IMR-90 (cell line): ENCODE results near the gene PDE4A. TPM values are rescaled to one million over a fixed set of nuclear protein-coding genes. Genes with fewer than 3 reads are reported as not detected.

Source experiments
- ATAC-seq: fragments of 200-7000 bp; cut with Tn5 transposase; 2 replicates; pipeline ENCODE4 v1.9.1; 2020; ENCODE audit warnings: low read depth, mild to moderate bottlenecking, moderate library complexity
- BruUV-seq: library from RNA; stranded (reverse); fragments of 400-500 nt; replicated peaks from 2 replicates; lab custom pipeline; 2021; lab: Mats Ljungman, UMichigan
- CTCF ChIA-PET: fragments of 300-600 bp; formaldehyde crosslinking; extraction: SDS; loops from one replicate; lab custom pipeline; 2021; ENCODE audit warnings: antibody characterized with exemption; lab: Yijun Ruan, JAX
- POLR2A ChIA-PET: fragments of 300-600 bp; sonication (Branson Sonifier 250); formaldehyde crosslinking; loops from one replicate; lab custom pipeline; 2022; ENCODE audit warnings: antibody characterized with exemption; ENCODE audit not compliant: unreplicated experiment; lab: Charles Lee
- DNase-seq: peaks from one replicate; pipeline ENCODE4 v3.0.0; 2013
- H2AFZ ChIP-seq: replicated peaks from 2 replicates; pipeline ENCODE3; 2013; ENCODE audit warnings: low read length, mild to moderate bottlenecking; ENCODE audit not compliant: poor library complexity
- H2AK5ac ChIP-seq: 2 replicates; pipeline ENCODE4 v1.6.1; 2013; ENCODE audit warnings: low read depth, low read length, inconsistent platforms
- H2AK9ac ChIP-seq: replicated peaks from 2 replicates; pipeline ENCODE3; 2013; ENCODE audit warnings: mild to moderate bottlenecking, low read depth, low read length, moderate library complexity; ENCODE audit not compliant: poor library complexity
- H2BK120ac ChIP-seq: 2 replicates; pipeline ENCODE4 v1.6.1; 2013; ENCODE audit warnings: low read depth, low read length, inconsistent platforms
- H2BK15ac ChIP-seq: 3 replicates; pipeline ENCODE4 v1.6.1; 2013; ENCODE audit warnings: low read depth, low read length, inconsistent platforms
- H2BK20ac ChIP-seq: 2 replicates; pipeline ENCODE4 v1.6.1; 2013; ENCODE audit warnings: low read depth, mild to moderate bottlenecking, inconsistent platforms, low read length, moderate library complexity
- H2BK5ac ChIP-seq: 2 replicates; pipeline ENCODE4 v1.6.1; 2013; ENCODE audit warnings: mild to moderate bottlenecking, low read depth, low read length, inconsistent platforms; ENCODE audit not compliant: poor library complexity, severe bottlenecking
- H3K14ac ChIP-seq: replicated peaks from 2 replicates; pipeline ENCODE4 v1.6.1; 2013; ENCODE audit warnings: low read depth, low read length, inconsistent platforms
- H3K18ac ChIP-seq: 2 replicates; pipeline ENCODE4 v1.6.1; 2013; ENCODE audit warnings: low read depth, low read length, control low read depth
- H3K23ac ChIP-seq: 2 replicates; pipeline ENCODE4 v1.6.1; 2013; ENCODE audit warnings: low read depth, low read length, inconsistent platforms
- H3K27ac ChIP-seq: 2 replicates; pipeline ENCODE4 v1.5.1; 2013; ENCODE audit warnings: mild to moderate bottlenecking, control low read depth, low read length; ENCODE audit not compliant: insufficient read depth
- H3K27me3 ChIP-seq: 2 replicates; pipeline ENCODE4 v1.6.1; 2013; ENCODE audit warnings: low read length; ENCODE audit not compliant: control insufficient read depth, insufficient read depth
- H3K36me3 ChIP-seq: 2 replicates; pipeline ENCODE4 v1.6.1; 2013; ENCODE audit warnings: low read length, mixed read lengths; ENCODE audit not compliant: control insufficient read depth, insufficient read depth
- H3K4ac ChIP-seq: 2 replicates; pipeline ENCODE4 v1.6.1; 2013; ENCODE audit warnings: low read depth, low read length, inconsistent platforms
- H3K4me1 ChIP-seq: 2 replicates; pipeline ENCODE4 v1.6.1; 2013; ENCODE audit warnings: low read length, mixed read lengths; ENCODE audit not compliant: control insufficient read depth, insufficient read depth
- H3K4me2 ChIP-seq: 2 replicates; pipeline ENCODE4 v1.6.1; 2013; ENCODE audit warnings: low read depth, mild to moderate bottlenecking, control low read depth, low read length, moderate library complexity
- H3K4me3 ChIP-seq: 2 replicates; pipeline ENCODE4 v1.5.1; 2013; ENCODE audit warnings: low read depth, mild to moderate bottlenecking, control low read depth, low read length, moderate library complexity; ENCODE audit not compliant: insufficient read depth
- H3K56ac ChIP-seq: 2 replicates; pipeline ENCODE4 v1.6.1; 2013; ENCODE audit warnings: low read length, inconsistent platforms; ENCODE audit not compliant: insufficient read depth; ENCODE audit errors: extremely low read depth
- H3K79me1 ChIP-seq, 2 experiments: 2 replicates each; pipeline ENCODE4 v1.6.1; 2013; ENCODE audit warnings: low read length in 2 of 2, inconsistent platforms in 1 of 2, low read depth in 1 of 2
- H3K9ac ChIP-seq: 2 replicates; pipeline ENCODE4 v1.6.1; 2013; ENCODE audit warnings: low read depth, low read length, control low read depth
- H3K9me1 ChIP-seq: 2 replicates; pipeline ENCODE4 v1.6.1; 2013; ENCODE audit warnings: low read length, inconsistent platforms; ENCODE audit not compliant: insufficient read depth
- H3K9me3 ChIP-seq: 2 replicates; pipeline ENCODE4 v1.6.1; 2013; ENCODE audit warnings: low read length; ENCODE audit not compliant: control insufficient read depth, insufficient read depth
- H4K20me1 ChIP-seq: 2 replicates; pipeline ENCODE4 v1.6.1; 2013; ENCODE audit warnings: low read length, inconsistent platforms; ENCODE audit not compliant: insufficient read depth
- H4K5ac ChIP-seq: 2 replicates; pipeline ENCODE4 v1.6.1; 2013; ENCODE audit warnings: mild to moderate bottlenecking, low read depth, low read length, control low read depth
- H4K8ac ChIP-seq, 2 experiments: 2 replicates each; pipeline ENCODE4 v1.6.1; 2013; ENCODE audit warnings: low read depth in 2 of 2, low read length in 2 of 2, control low read depth in 1 of 2, inconsistent platforms in 1 of 2
- H4K91ac ChIP-seq: 2 replicates; pipeline ENCODE4 v1.6.1; 2013; ENCODE audit warnings: low read depth, low read length, inconsistent platforms; ENCODE audit not compliant: insufficient read depth
- BHLHE40 ChIP-seq: fragments of 150-350 bp; IDR thresholded peaks from 2 replicates; pipeline ENCODE4 v1.6.1; 2016; ENCODE audit warnings: mild to moderate bottlenecking, low read depth, low read length
- CEBPB ChIP-seq: IDR thresholded peaks from 2 replicates; pipeline ENCODE4 v1.6.1; 2012; ENCODE audit warnings: low read depth, low read length, improper control_type of control experiment
- CHD1 ChIP-seq: IDR thresholded peaks from 2 replicates; pipeline ENCODE4 v1.6.1; 2012; ENCODE audit warnings: low read depth, low read length, improper control_type of control experiment
- CTCF ChIP-seq: conservative IDR thresholded peaks from 2 replicates; pipeline ENCODE4 v1.5.1; 2012; ENCODE audit warnings: mild to moderate bottlenecking, low read depth, low read length, improper control_type of control experiment
- FOS ChIP-seq: fragments of 150-350 bp; IDR thresholded peaks from 2 replicates; pipeline ENCODE4 v1.6.1; 2016; ENCODE audit warnings: low read depth, low read length
- MAZ ChIP-seq: IDR thresholded peaks from 2 replicates; pipeline ENCODE4 v1.6.1; 2012; ENCODE audit warnings: low read depth, mild to moderate bottlenecking, low read length, improper control_type of control experiment, moderate library complexity, borderline replicate concordance
- MXI1 ChIP-seq: IDR thresholded peaks from 2 replicates; pipeline ENCODE4 v1.6.1; 2012; ENCODE audit warnings: low read depth, mild to moderate bottlenecking, low read length, moderate library complexity, borderline replicate concordance
- NFE2L2 ChIP-seq: fragments of 150-350 bp; IDR thresholded peaks from 2 replicates; pipeline ENCODE4 v1.6.1; 2016; ENCODE audit warnings: low read depth, mild to moderate bottlenecking, low read length
- POLR2A ChIP-seq: IDR thresholded peaks from 2 replicates; pipeline ENCODE4 v1.6.1; 2012; ENCODE audit warnings: mild to moderate bottlenecking, low read depth, low read length
- RAD21 ChIP-seq: IDR thresholded peaks from 2 replicates; pipeline ENCODE4 v1.6.1; 2012; ENCODE audit warnings: low read length, improper control_type of control experiment
- RCOR1 ChIP-seq: IDR thresholded peaks from 2 replicates; pipeline ENCODE4 v1.6.1; 2012; ENCODE audit warnings: mild to moderate bottlenecking, low read length, improper control_type of control experiment; ENCODE audit not compliant: insufficient replicate concordance
- RFX5 ChIP-seq: IDR thresholded peaks from 2 replicates; pipeline ENCODE4 v1.8.0; 2012; ENCODE audit warnings: low read depth, mild to moderate bottlenecking, low read length, moderate library complexity
- SMC3 ChIP-seq: fragments of 150-350 bp; IDR thresholded peaks from 2 replicates; pipeline ENCODE4 v1.6.1; 2016; ENCODE audit warnings: low read depth, mild to moderate bottlenecking, antibody characterized with exemption, low read length, moderate library complexity
- USF2 ChIP-seq: fragments of 150-350 bp; IDR thresholded peaks from 2 replicates; pipeline ENCODE4 v1.6.1; 2017; ENCODE audit warnings: mild to moderate bottlenecking, antibody characterized with exemption, low read length, low read depth
- WGBS, 2 experiments: methylation state at CpG; one replicate each; pipeline versions ENCODE4 v1.1.5 to v1.1.7; 2013; ENCODE audit warnings: missing lambda C conversion rate in 2 of 2; ENCODE audit not compliant: insufficient read length in 1 of 2; ENCODE audit errors: extremely low coverage in 2 of 2; 5-methylcytosine and 5-hydroxymethylcytosine counted together
- dilution Hi-C: fragments of 300-500 bp; cut with HindIII; formaldehyde crosslinking; loops from one replicate; pipeline ENCODE4 v1.14.3; 2018; ENCODE audit warnings: low sequenced_read_pairs; ENCODE audit not compliant: unreplicated experiment
- in situ Hi-C: fragments of 300-500 bp; cut with MboI; formaldehyde crosslinking; loops from 3 replicates; pipeline ENCODE4 v1.14.3; 2019; ENCODE audit warnings: low sequenced_read_pairs, inconsistent platforms, mixed read lengths
- intact Hi-C: fragments of 100-400 bp; cut with micrococcal nuclease; formaldehyde crosslinking; loops from 2 replicates; pipeline ENCODE4 v1.10.0; 2022
- polyA plus RNA-seq, 3 experiments: library from polyadenylated mRNA; depleted of rRNA; stranded (reverse); fragments of >200 nt; gene quantifications; 2 replicates each; pipeline ENCODE4 v1.2.3, GENCODE V29; 2012; ENCODE audit warnings: low replicate concordance in 1 of 3
- total RNA-seq: library from RNA; depleted of rRNA; stranded (reverse); fragments of >200 nt; gene quantifications from 2 replicates; pipeline ENCODE4 v1.2.3, GENCODE V29; 2012
- TF ChIP-seq, protein P1 (sequence below): fragments of 150-350 bp; IDR thresholded peaks from 2 replicates; pipeline ENCODE4 v1.6.1; 2016; ENCODE audit warnings: low read depth, mild to moderate bottlenecking, low read length, moderate library complexity, borderline replicate concordance

The PDE4A gene
- total and polyA plus RNA-seq, 2 of the 4 experiments (the other 2 are of a cell fraction), result 1.8 to 7.0 TPM

- H3K14ac ChIP-seq, result no peak overlapping the region
- CTCF ChIA-PET, result no interaction called here
- no peak for DNase-seq
- dilution Hi-C loops, result no loop called here
- TF ChIP-seq BHLHE40 (no peak), MXI1 (no peak), SMC3 (no peak), CHD1 (no peak), FOS (no peak), RAD21 (no peak), RCOR1 (no peak), POLR2A (no peak), CTCF (no peak), RFX5 (no peak), CEBPB (no peak), USF2 (no peak), MAZ (no peak), NFE2L2 (no peak)
- TF ChIP-seq, protein P1, sequence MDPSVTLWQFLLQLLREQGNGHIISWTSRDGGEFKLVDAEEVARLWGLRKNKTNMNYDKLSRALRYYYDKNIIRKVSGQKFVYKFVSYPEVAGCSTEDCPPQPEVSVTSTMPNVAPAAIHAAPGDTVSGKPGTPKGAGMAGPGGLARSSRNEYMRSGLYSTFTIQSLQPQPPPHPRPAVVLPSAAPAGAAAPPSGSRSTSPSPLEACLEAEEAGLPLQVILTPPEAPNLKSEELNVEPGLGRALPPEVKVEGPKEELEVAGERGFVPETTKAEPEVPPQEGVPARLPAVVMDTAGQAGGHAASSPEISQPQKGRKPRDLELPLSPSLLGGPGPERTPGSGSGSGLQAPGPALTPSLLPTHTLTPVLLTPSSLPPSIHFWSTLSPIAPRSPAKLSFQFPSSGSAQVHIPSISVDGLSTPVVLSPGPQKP, result no peak
- WGBS, 2 experiments, result 60% methylated on average over 1 of the region's 12 CpGs; no CpG with 5 or more reads in 1 of the 2 experiments
- H4K8ac ChIP-seq, result no peak overlapping the region
- ATAC-seq, result no peak
- no peak overlapping the region for H2BK5ac ChIP-seq
- no peaks in the 10 kb centered on the region for H3K9me1 ChIP-seq
- H4K20me1 ChIP-seq, result no peaks in the 10 kb centered on the region
- H2AFZ ChIP-seq, result no peak overlapping the region
- no peak overlapping the region for H2BK20ac ChIP-seq
- H4K5ac ChIP-seq, result no peak overlapping the region
- no peaks in the 10 kb centered on the region for H3K4me1 ChIP-seq
- no peak overlapping the region for H3K23ac ChIP-seq
- no peak overlapping the region for H3K56ac ChIP-seq
- no peak overlapping the region for H3K27ac ChIP-seq
- H2BK15ac ChIP-seq, result no peak overlapping the region
- H2AK9ac ChIP-seq, result no peak overlapping the region
- H3K4ac ChIP-seq, result no peak overlapping the region
- H2AK5ac ChIP-seq, result no peak overlapping the region
- H3K36me3 ChIP-seq, result peaks cover 16% of the 10 kb centered on the region
- H3K9me3 ChIP-seq, result no peaks in the 10 kb centered on the region
- H3K4me2 ChIP-seq, result no peak overlapping the region
- no peaks in the 10 kb centered on the region for H3K27me3 ChIP-seq
- H3K4me3 ChIP-seq, result no peak overlapping the region
- no peak overlapping the region for H3K18ac ChIP-seq
- H4K91ac ChIP-seq, result no peak overlapping the region
- no peak overlapping the region for H3K9ac ChIP-seq
- POLR2A ChIA-PET, result no interaction called here
- no peak overlapping the region for H2BK120ac ChIP-seq
- no TSS peak for BruUV-seq
- in situ Hi-C loops, result no loop called here
- intact Hi-C loops, result no loop called here
- no peaks in the 10 kb centered on the region for H3K79me1 ChIP-seq
These were observed 47.8 kb downstream of the PDE4A start for GRCh38 chr19:10468133-10468532.
